Spleen (tissue), 11 donors: Measurements from ENCODE around the gene HOXA5. TPM values are rescaled to one million over a fixed set of nuclear protein-coding genes. Genes with fewer than 3 reads are reported as not detected.

Experiments
- DNase-seq: peaks from one replicate; pipeline ENCODE4 v3.0.0-alpha.2; 2020
- H3K27ac ChIP-seq, 8 donors: fragments of 200-600 bp; sonication (generic) in 7 of 8; 1 replicate in 4 of 8; 2 replicates in 4 of 8; pipeline versions ENCODE4 v1.5.0 to v1.8.0; 2016 to 2021; ENCODE audit warnings: inconsistent platforms in 4 of 8, mild to moderate bottlenecking in 4 of 8, moderate library complexity in 1 of 8
- H3K27me3 ChIP-seq, 7 donors: fragments of 200-600 bp; sonication (generic) in 6 of 7; replicated peaks in 1 of 7; 1 replicate in 4 of 7; 2 replicates in 3 of 7; pipeline versions ENCODE4 v1.5.0 to v1.8.0; 2016 to 2021; ENCODE audit warnings: inconsistent platforms in 3 of 7, mild to moderate bottlenecking in 1 of 7
- H3K36me3 ChIP-seq, 6 donors: fragments of 200-600 bp; sonication (generic) in 5 of 6; 1 replicate in 4 of 6; 2 replicates in 2 of 6; pipeline versions ENCODE4 v1.5.0 to v1.8.0; 2016 to 2021; ENCODE audit warnings: inconsistent platforms in 2 of 6
- H3K4me1 ChIP-seq, 6 donors: fragments of 200-600 bp; sonication (generic) in 5 of 6; 1 replicate in 3 of 6; 2 replicates in 3 of 6; pipeline versions ENCODE4 v1.5.0 to v1.8.0; 2016 to 2021; ENCODE audit warnings: inconsistent platforms in 3 of 6
- H3K4me3 ChIP-seq, 8 donors: fragments of 200-600 bp; sonication (generic) in 7 of 8; 1 replicate in 4 of 8; 2 replicates in 4 of 8; pipeline versions ENCODE4 v1.5.0 to v1.8.0; 2016 to 2021; ENCODE audit warnings: inconsistent platforms in 4 of 8, mild to moderate bottlenecking in 4 of 8, moderate library complexity in 2 of 8
- H3K9me3 ChIP-seq, 8 donors: fragments of 200-600 bp; sonication (generic) in 7 of 8; 1 replicate in 4 of 8; 2 replicates in 4 of 8; pipeline versions ENCODE4 v1.5.0 to v1.8.0; 2016 to 2021; ENCODE audit warnings: inconsistent platforms in 4 of 8
- CTCF ChIP-seq, 11 experiments: fragments of 200-600 bp in 7 of 11; fragments of 450-650 bp in 4 of 11; sonication (generic) in 4 of 11; IDR thresholded peaks in 8 of 11; conservative IDR thresholded peaks in 3 of 11; 1 replicate in 7 of 11; 2 replicates in 4 of 11; pipeline versions ENCODE4 v1.4.0 to v1.8.0; 2016 to 2021; ENCODE audit warnings: antibody characterized with exemption in 11 of 11, inconsistent platforms in 4 of 11, mild to moderate bottlenecking in 1 of 11
- POLR2A ChIP-seq, 3 donors: fragments of 450-650 bp; IDR thresholded peaks; one replicate each; pipeline ENCODE4 v1.5.1; 2017; ENCODE audit warnings: antibody characterized with exemption in 3 of 3, mild to moderate bottlenecking in 1 of 3
- POLR2AphosphoS5 ChIP-seq, 3 donors: sonication (generic); formaldehyde crosslinking; IDR thresholded peaks; one replicate each; pipeline ENCODE4 v1.5.1; 2017; ENCODE audit warnings: antibody characterized with exemption in 3 of 3
- WGBS, 5 donors: extraction: QIAGEN DNeasy Blood & Tissue Kit in 3 of 5; methylation state at CpG; one replicate each; pipeline versions ENCODE4 v1.1.5 to v1.1.7; 2013 to 2018; 5-methylcytosine and 5-hydroxymethylcytosine counted together
- intact Hi-C: fragments of 100-400 bp; cut with DNase I; formaldehyde crosslinking; loops from one replicate; pipeline ENCODE4 v1.15.0; 2023; ENCODE audit warnings: low total_unique reads
- polyA plus RNA-seq, 3 donors: library from polyadenylated mRNA; stranded (reverse); fragments of 200-250 nt; gene quantifications; one replicate each; pipeline ENCODE4 v1.2.1, GENCODE V29; 2013
- total RNA-seq, 7 donors: library from RNA; depleted of rRNA in 3 of 7; stranded (reverse); fragments of >200 nt in 3 of 7; fragmentation: NEBNext Ultra II Directional in 4 of 7; extraction: Animal tissue kit (Norgen Biotek cat#: 25700) in 4 of 7; gene quantifications; one replicate each; pipeline versions ENCODE4 v1.1.0 to v1.2.1, GENCODE V29; 2016 to 2021
- donor health status: healthy with polysubstance abuse.
- donor health status: DM: no; HTN: no; CAD: no; lungs with moderate emphysema.
- donor health status: DM: no; HTN: no; CAD: no.
- donor health status: Bipolar disorder and iron deficiency.
- donor health status: healthy.
- donor health status: DM: no; HTN: no; CAD: no.
- donor health status: DM: yes; HTN: yes; CAD: no.

Gene HOXA5
- total and polyA plus RNA-seq, 10 donors: 1.6 to 9.3 (median 3.3) TPM

GRCh38 chr7:27150568-27151340 lies 7.3 kb upstream of the HOXA5 start:
- DNase-seq: peak; percentile 93
- intact Hi-C loops: no loop called here
- H3K36me3 ChIP-seq: no peaks in the 10 kb centered on the region
- H3K4me1 ChIP-seq: peaks cover 24 to 77% (median 65%) of the 10 kb centered on the region in 6 donors
- WGBS, 5 donors: 0 to 2% (median 2%) methylated on average over 18 to 58 of the region's 58 CpGs
- H3K27me3 ChIP-seq: peaks cover 26 to 100% (median 95%) of the 10 kb centered on the region in 7 donors
- peak; percentile 67 to 88 (median 85) for TF ChIP-seq POLR2AphosphoS5 (IDR thresholded peaks at IDR 0.05)
- TF ChIP-seq CTCF (IDR thresholded peaks at IDR 0.05 in 8 of 11, conservative IDR thresholded peaks at IDR 0.05 in 3 of 11): peak; percentile 61 to 96 (median 89)
- TF ChIP-seq POLR2A (IDR thresholded peaks at IDR 0.05): peak in 1 of 3 donors; percentile 31
- H3K27ac ChIP-seq: peak overlapping the region in 7 of 8 donors; percentile 38 to 69 (median 60)
- H3K9me3 ChIP-seq: no peaks in the 10 kb centered on the region
- peak overlapping the region; percentile 0 to 68 (median 40) for H3K4me3 ChIP-seq

- peak overlapping the region in 7 of 8 donors; percentile 28 to 68 (median 43) for H3K4me3 ChIP-seq
- DNase-seq: peak; percentile 59
- intact Hi-C loops: no loop called here
- H3K27me3 ChIP-seq: peaks cover 24 to 100% (median 95%) of the 10 kb centered on the region in 7 donors
- no peaks in the 10 kb centered on the region for H3K36me3 ChIP-seq
- 35 to 43% (median 40%) methylated on average over 9 to 13 of the region's 13 CpGs for WGBS, 5 donors
- no peaks in the 10 kb centered on the region for H3K9me3 ChIP-seq
- TF ChIP-seq CTCF (IDR thresholded peaks at IDR 0.05 in 8 of 11, conservative IDR thresholded peaks at IDR 0.05 in 3 of 11) (no peak), POLR2A (IDR thresholded peaks at IDR 0.05) (no peak), POLR2AphosphoS5 (IDR thresholded peaks at IDR 0.05) (no peak)
- peak overlapping the region in 6 of 8 donors; percentile 2 to 69 (median 62) for H3K27ac ChIP-seq
- H3K4me1 ChIP-seq: peaks cover 22 to 74% (median 58%) of the 10 kb centered on the region in 6 donors
Measured at GRCh38 chr7:27149842-27150567, 6.5 kb upstream of the HOXA5 start.

- H3K27me3 ChIP-seq: peaks cover 16 to 100% (median 86%) of the 10 kb centered on the region in 7 donors
- no peaks in the 10 kb centered on the region for H3K36me3 ChIP-seq
- no peaks in the 10 kb centered on the region for H3K9me3 ChIP-seq
- H3K27ac ChIP-seq: peak overlapping the region in 4 of 8 donors; percentile 13 to 69 (median 60)
- intact Hi-C loops: no loop called here
- peaks cover 22 to 74% (median 50%) of the 10 kb centered on the region in 6 donors for H3K4me1 ChIP-seq
- WGBS, 5 donors: 32 to 49% (median 44%) methylated on average over 27 to 30 of the region's 30 CpGs
- H3K4me3 ChIP-seq: peak overlapping the region in 3 of 8 donors; percentile 29 to 65 (median 43)
- DNase-seq: peak; percentile 74
- TF ChIP-seq POLR2AphosphoS5 (IDR thresholded peaks at IDR 0.05) (no peak), CTCF (IDR thresholded peaks at IDR 0.05 in 8 of 11, conservative IDR thresholded peaks at IDR 0.05 in 3 of 11) (no peak), POLR2A (IDR thresholded peaks at IDR 0.05) (no peak)
Measured at GRCh38 chr7:27148756-27149641, 5.5 kb upstream of the HOXA5 start.
